Upper lobe of left lung (tissue), 4 donors: ENCODE results near the gene AP3D1.

Source experiments
- EP300 ChIP-seq, 4 donors: sonication (generic); formaldehyde crosslinking; IDR thresholded peaks; one replicate each; pipeline ENCODE4 v1.5.1; 2017; ENCODE audit warnings: antibody characterized with exemption in 4 of 4, control low read depth in 2 of 4
- POLR2A ChIP-seq, 4 donors: fragments of 450-650 bp; IDR thresholded peaks; one replicate each; pipeline ENCODE4 v1.5.1; 2016 to 2017; ENCODE audit warnings: antibody characterized with exemption in 4 of 4, mild to moderate bottlenecking in 2 of 4
- POLR2AphosphoS5 ChIP-seq, 2 donors: sonication (generic); formaldehyde crosslinking; IDR thresholded peaks; one replicate each; pipeline ENCODE4 v1.5.1; 2017; ENCODE audit warnings: antibody characterized with exemption in 2 of 2
- TF ChIP-seq, protein P1 (sequence below), 6 experiments: fragments of 450-650 bp in 4 of 6; fragments of 200-600 bp in 2 of 6; sonication (generic) in 2 of 6; IDR thresholded peaks; one replicate each; pipeline ENCODE4 v1.5.1; 2016 to 2019; ENCODE audit warnings: antibody characterized with exemption in 6 of 6

DNA sequence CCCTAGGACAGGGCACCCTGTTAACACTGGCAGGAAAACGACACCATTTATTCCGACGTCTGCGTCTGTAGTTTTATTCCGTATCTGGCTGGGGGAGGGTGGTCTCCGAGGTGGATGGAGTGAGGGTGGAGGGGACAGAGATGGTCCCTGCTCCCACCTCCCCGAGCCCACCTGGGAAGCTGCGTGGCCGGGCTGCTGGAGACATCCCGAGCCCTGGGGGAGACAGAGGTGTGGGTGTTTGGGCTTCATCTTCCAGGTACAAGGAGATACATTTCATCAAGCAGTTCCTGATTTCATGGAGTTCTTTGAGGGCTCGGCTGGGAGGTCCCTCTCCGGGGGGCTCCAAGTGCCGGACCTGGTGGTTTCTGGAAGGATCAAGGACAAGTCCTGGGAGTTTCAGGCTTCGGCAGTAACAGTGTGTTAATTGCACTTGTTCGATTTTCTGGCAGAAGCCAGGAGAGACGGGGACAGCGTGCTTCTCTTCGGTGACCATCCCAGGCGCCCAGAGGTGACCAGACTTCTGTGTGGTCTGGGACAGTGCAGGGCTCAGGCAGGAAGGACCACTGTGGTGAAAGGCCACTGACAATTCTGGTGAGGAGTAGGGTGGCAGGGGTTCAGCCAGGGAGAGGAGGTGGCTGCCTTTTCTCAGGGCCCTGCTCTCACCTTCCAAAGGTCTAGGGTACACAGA, 80.2 kb downstream of the AP3D1 start:
- TF ChIP-seq, protein P1, sequence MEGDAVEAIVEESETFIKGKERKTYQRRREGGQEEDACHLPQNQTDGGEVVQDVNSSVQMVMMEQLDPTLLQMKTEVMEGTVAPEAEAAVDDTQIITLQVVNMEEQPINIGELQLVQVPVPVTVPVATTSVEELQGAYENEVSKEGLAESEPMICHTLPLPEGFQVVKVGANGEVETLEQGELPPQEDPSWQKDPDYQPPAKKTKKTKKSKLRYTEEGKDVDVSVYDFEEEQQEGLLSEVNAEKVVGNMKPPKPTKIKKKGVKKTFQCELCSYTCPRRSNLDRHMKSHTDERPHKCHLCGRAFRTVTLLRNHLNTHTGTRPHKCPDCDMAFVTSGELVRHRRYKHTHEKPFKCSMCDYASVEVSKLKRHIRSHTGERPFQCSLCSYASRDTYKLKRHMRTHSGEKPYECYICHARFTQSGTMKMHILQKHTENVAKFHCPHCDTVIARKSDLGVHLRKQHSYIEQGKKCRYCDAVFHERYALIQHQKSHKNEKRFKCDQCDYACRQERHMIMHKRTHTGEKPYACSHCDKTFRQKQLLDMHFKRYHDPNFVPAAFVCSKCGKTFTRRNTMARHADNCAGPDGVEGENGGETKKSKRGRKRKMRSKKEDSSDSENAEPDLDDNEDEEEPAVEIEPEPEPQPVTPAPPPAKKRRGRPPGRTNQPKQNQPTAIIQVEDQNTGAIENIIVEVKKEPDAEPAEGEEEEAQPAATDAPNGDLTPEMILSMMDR (IDR thresholded peaks at IDR 0.05) = no peak
- TF ChIP-seq POLR2A (IDR thresholded peaks at IDR 0.05) (no peak), POLR2AphosphoS5 (IDR thresholded peaks at IDR 0.05) (no peak), EP300 (IDR thresholded peaks at IDR 0.05) (no peak)
